CD4-positive, alpha-beta memory T cell (primary cell): Measurements from ENCODE around the gene SPTLC2. TPM values are rescaled to one million over a fixed set of nuclear protein-coding genes. Genes with fewer than 3 reads are reported as not detected.

Experiments used
- CTCF ChIA-PET: fragments of 350-600 bp; sonication (Branson Sonifier 250); formaldehyde crosslinking; loops from one replicate; lab custom pipeline; 2021; ENCODE audit warnings: inconsistent platforms; ENCODE audit not compliant: partially characterized antibody; lab: Charles Lee
- POLR2A ChIA-PET: fragments of 350-600 bp; sonication (Branson Sonifier 250); formaldehyde crosslinking; loops from one replicate; lab custom pipeline; 2021; ENCODE audit not compliant: partially characterized antibody; lab: Charles Lee
- DNase-seq, 5 donors: peaks; one replicate each; pipeline versions ENCODE4 v3.0.0 to v3.0.0-alpha.2; 2020 to 2022; ENCODE audit warnings: mixed read lengths in 1 of 5
- H3K27ac ChIP-seq: one replicate; pipeline ENCODE4 v1.7.0; 2013; ENCODE audit warnings: low read depth, low read length
- H3K27me3 ChIP-seq: 2 replicates; pipeline ENCODE4 v1.7.0; 2013; ENCODE audit warnings: mild to moderate bottlenecking, low read length, moderate library complexity; ENCODE audit not compliant: insufficient read depth
- H3K36me3 ChIP-seq: 2 replicates; pipeline ENCODE4 v1.7.0; 2013; ENCODE audit warnings: mild to moderate bottlenecking, low read length, moderate library complexity; ENCODE audit not compliant: insufficient read depth
- H3K4me1 ChIP-seq: 2 replicates; pipeline ENCODE4 v1.7.0; 2013; ENCODE audit warnings: mild to moderate bottlenecking, low read length, moderate library complexity; ENCODE audit not compliant: insufficient read depth
- H3K4me3 ChIP-seq, 2 donors: one replicate each; pipeline ENCODE4 v1.7.0; 2013; ENCODE audit warnings: low read length in 2 of 2, mild to moderate bottlenecking in 1 of 2
- H3K9me3 ChIP-seq, 2 donors: one replicate each; pipeline ENCODE4 v1.7.0; 2013; ENCODE audit warnings: low read length in 2 of 2, control low read depth in 1 of 2; ENCODE audit not compliant: control insufficient read depth in 1 of 2
- H3K27ac Mint-ChIP-seq, 7 donors: one replicate each; pipeline ENCODE4 v1.8.0; 2020 to 2021; ENCODE audit warnings: mixed read lengths in 7 of 7, mild to moderate bottlenecking in 6 of 7, inconsistent platforms in 3 of 7, moderate library complexity in 3 of 7
- H3K27me3 Mint-ChIP-seq, 2 donors: one replicate each; pipeline ENCODE4 v1.8.0; 2020 to 2021; ENCODE audit warnings: mixed read lengths in 2 of 2
- H3K36me3 Mint-ChIP-seq, 2 donors: one replicate each; pipeline ENCODE4 v1.8.0; 2020 to 2021; ENCODE audit warnings: mixed read lengths in 2 of 2, inconsistent platforms in 1 of 2, mild to moderate bottlenecking in 1 of 2
- H3K4me1 Mint-ChIP-seq, 4 donors: one replicate each; pipeline ENCODE4 v1.8.0; 2020 to 2021; ENCODE audit warnings: mixed read lengths in 4 of 4, mild to moderate bottlenecking in 1 of 4
- H3K4me3 Mint-ChIP-seq, 8 donors: one replicate each; pipeline ENCODE4 v1.8.0; 2020 to 2021; ENCODE audit warnings: mixed read lengths in 8 of 8, mild to moderate bottlenecking in 7 of 8, moderate library complexity in 6 of 8, inconsistent platforms in 3 of 8
- H3K9me3 Mint-ChIP-seq, 8 donors: one replicate each; pipeline ENCODE4 v1.8.0; 2020 to 2021; ENCODE audit warnings: mixed read lengths in 8 of 8, mild to moderate bottlenecking in 5 of 8, inconsistent platforms in 3 of 8, moderate library complexity in 1 of 8
- intact Hi-C: fragments of 100-400 bp; cut with micrococcal nuclease; formaldehyde crosslinking; loops from one replicate; pipeline ENCODE4 v1.15.1; 2023
- polyA plus RNA-seq, 2 donors: library from polyadenylated mRNA; unstranded; fragments of 300-500 nt; fragmentation: Illumina TruSeq; gene quantifications; one replicate each; pipeline ENCODE4 v1.2.3, GENCODE V29; 2021
- total RNA-seq, 2 experiments: library from RNA; stranded (reverse); gene quantifications; one replicate each; pipeline ENCODE4 v1.2.3, GENCODE V29; 2021

The SPTLC2 gene
- total and polyA plus RNA-seq, 4 experiments from 2014 or later: 11.2 to 31.3 (median 24.8) TPM

GRCh38 chr14:77489041-77489440 is 127.4 kb downstream of the SPTLC2 start:
- POLR2A ChIA-PET: interaction anchor here (1.2 kb wide), 1 partner anchor 9 kb away, joined by 3 read pairs; no protein-coding TSS in a partner anchor
- no peaks in the 10 kb centered on the region for H3K27me3 Mint-ChIP-seq
- H3K9me3 Mint-ChIP-seq: no peaks in the 10 kb centered on the region

DNA sequence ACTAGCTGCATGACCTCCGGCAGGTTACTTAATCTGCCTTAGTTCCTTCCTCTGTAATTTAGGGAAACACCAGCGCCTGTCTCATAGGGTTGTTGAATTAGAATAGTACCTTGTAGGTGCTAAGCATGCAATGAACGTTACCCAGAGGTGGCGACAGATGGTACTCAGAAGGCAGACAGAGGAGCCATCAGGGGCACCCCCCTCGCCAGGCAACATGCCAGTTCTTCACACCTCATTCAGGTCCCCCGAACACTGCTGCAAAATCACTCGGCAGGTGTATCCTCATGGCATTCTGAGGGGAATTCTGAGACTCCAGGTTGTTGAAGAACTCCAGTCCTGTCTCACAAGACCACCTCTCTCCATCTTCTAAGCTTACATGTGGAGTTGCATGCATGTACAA is 127.9 kb downstream of the SPTLC2 start:
- Mint-ChIP-seq H3K27ac (no peak overlapping the region), H3K4me1 (no peaks in the 10 kb centered on the region), H3K4me3 (no peak overlapping the region), H3K27me3 (no peaks in the 10 kb centered on the region), H3K9me3 (no peaks in the 10 kb centered on the region), H3K36me3 (no peaks in the 10 kb centered on the region)
- ChIA-PET POLR2A (no interaction called here), CTCF (no interaction called here)
- H3K27ac ChIP-seq: no peak overlapping the region
- H3K36me3 ChIP-seq: no peaks in the 10 kb centered on the region
- H3K4me3 ChIP-seq: no peak overlapping the region
- no peaks in the 10 kb centered on the region for H3K9me3 ChIP-seq
- H3K4me1 ChIP-seq: no peaks in the 10 kb centered on the region
- DNase-seq: no peak
- intact Hi-C loops: no loop called here
- H3K27me3 ChIP-seq: no peaks in the 10 kb centered on the region

More at GRCh38 chr14:77489041-77489440, 127.4 kb downstream of the SPTLC2 start:
- no peaks in the 10 kb centered on the region for H3K4me1 Mint-ChIP-seq
- Histone ChIP-seq H3K4me3 (no peak overlapping the region), H3K36me3 (no peaks in the 10 kb centered on the region), H3K27me3 (no peaks in the 10 kb centered on the region), H3K9me3 (no peaks in the 10 kb centered on the region), H3K27ac (no peak overlapping the region), H3K4me1 (no peaks in the 10 kb centered on the region)
- no peaks in the 10 kb centered on the region for H3K36me3 Mint-ChIP-seq
- CTCF ChIA-PET: no interaction called here
- H3K27ac Mint-ChIP-seq: no peak overlapping the region
- no peak for DNase-seq
- intact Hi-C loops: no loop called here
- no peak overlapping the region for H3K4me3 Mint-ChIP-seq

DNA sequence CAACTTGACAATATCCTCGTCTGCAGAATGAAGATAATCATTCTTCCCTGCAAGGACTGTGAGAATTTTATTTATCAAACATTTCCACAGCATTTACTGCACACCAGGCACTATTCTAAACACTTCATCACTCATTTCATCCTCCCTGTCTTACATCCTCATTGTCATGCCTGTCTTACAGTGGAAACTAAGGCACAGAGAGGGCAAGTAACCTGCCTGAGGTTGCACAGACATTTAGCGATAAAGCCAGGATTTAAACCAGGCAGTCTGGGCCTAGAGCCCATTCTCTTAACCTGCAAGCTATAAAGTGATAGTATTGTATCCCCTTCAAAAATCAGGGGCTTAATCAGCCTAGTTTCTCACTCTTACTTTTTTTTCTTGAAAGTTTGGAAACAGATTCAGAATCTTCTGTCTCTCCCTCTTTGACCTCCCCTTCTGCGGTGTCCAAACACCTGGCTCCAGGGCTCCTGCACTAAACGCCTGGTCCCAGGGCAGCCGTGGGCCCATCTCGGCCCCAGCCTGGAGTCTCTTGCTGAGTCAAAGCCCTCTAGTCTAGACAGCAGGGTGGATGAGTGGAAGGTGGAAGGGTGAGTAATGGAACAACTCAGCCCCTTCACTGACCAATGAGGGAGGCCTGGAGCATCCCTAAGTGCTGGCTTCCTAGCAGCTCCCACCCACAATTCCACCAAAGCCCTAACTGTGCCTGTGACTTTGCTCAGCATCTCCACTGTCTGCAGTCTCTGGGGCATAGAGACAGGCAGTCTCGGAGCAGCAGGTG is 130.3 kb downstream of the SPTLC2 start:
- no peaks in the 10 kb centered on the region for H3K4me1 Mint-ChIP-seq
- H3K9me3 Mint-ChIP-seq: no peaks in the 10 kb centered on the region
- Histone ChIP-seq H3K4me3 (no peak overlapping the region), H3K9me3 (no peaks in the 10 kb centered on the region), H3K4me1 (no peaks in the 10 kb centered on the region), H3K27ac (no peak overlapping the region), H3K27me3 (no peaks in the 10 kb centered on the region), H3K36me3 (no peaks in the 10 kb centered on the region)
- ChIA-PET POLR2A (no interaction called here), CTCF (no interaction called here)
- no peak for DNase-seq
- no peak overlapping the region for H3K27ac Mint-ChIP-seq
- H3K27me3 Mint-ChIP-seq: no peaks in the 10 kb centered on the region
- intact Hi-C loops: no loop called here
- no peak overlapping the region for H3K4me3 Mint-ChIP-seq
- no peaks in the 10 kb centered on the region for H3K36me3 Mint-ChIP-seq

DNA sequence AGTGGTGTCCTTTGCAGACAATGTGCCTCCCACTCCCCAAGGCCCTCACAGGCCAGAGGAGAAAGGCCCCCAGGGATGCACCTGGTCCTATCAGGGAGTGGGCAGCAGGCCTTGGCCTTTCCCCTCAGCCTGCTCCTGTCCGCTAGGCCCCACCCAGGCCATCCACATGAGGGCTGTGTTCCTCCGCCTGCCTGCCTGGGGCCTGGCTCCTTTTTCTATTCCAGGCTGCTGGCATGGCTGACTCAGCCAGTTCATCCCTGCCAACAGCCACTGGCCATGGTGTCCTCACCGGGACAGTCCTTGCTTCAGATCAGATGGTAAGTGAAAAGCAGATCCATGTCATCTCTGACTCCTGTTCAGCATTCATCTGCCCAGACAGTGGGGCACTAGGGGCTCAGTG is 131.2 kb downstream of the SPTLC2 start:
- H3K27me3 Mint-ChIP-seq: no peaks in the 10 kb centered on the region
- Histone ChIP-seq H3K4me3 (no peak overlapping the region), H3K36me3 (no peaks in the 10 kb centered on the region), H3K27me3 (no peaks in the 10 kb centered on the region), H3K27ac (no peak overlapping the region), H3K4me1 (no peaks in the 10 kb centered on the region), H3K9me3 (no peaks in the 10 kb centered on the region)
- no peak for DNase-seq
- H3K9me3 Mint-ChIP-seq: no peaks in the 10 kb centered on the region
- intact Hi-C loops: no loop called here
- ChIA-PET POLR2A (no interaction called here), CTCF (no interaction called here)
- no peaks in the 10 kb centered on the region for H3K4me1 Mint-ChIP-seq
- H3K27ac Mint-ChIP-seq: no peak overlapping the region
- no peak overlapping the region for H3K4me3 Mint-ChIP-seq
- H3K36me3 Mint-ChIP-seq: no peaks in the 10 kb centered on the region

- Mint-ChIP-seq H3K27me3 (no peaks in the 10 kb centered on the region), H3K9me3 (no peaks in the 10 kb centered on the region), H3K4me3 (no peak overlapping the region), H3K27ac (no peak overlapping the region), H3K36me3 (no peaks in the 10 kb centered on the region), H3K4me1 (no peaks in the 10 kb centered on the region)
- no peaks in the 10 kb centered on the region for H3K27me3 ChIP-seq
- intact Hi-C loops: no loop called here
- ChIA-PET POLR2A (no interaction called here), CTCF (interaction anchor here (1.2 kb wide), 1 partner anchor 36 kb away, joined by 3 read pairs; no protein-coding TSS in a partner anchor)
- no peak overlapping the region for H3K27ac ChIP-seq
- DNase-seq: no peak
- no peaks in the 10 kb centered on the region for H3K36me3 ChIP-seq
- no peak overlapping the region for H3K4me3 ChIP-seq
- H3K4me1 ChIP-seq: no peaks in the 10 kb centered on the region
- H3K9me3 ChIP-seq: no peaks in the 10 kb centered on the region
Measured at GRCh38 chr14:77482422-77482821, 134.0 kb downstream of the SPTLC2 start.

DNA sequence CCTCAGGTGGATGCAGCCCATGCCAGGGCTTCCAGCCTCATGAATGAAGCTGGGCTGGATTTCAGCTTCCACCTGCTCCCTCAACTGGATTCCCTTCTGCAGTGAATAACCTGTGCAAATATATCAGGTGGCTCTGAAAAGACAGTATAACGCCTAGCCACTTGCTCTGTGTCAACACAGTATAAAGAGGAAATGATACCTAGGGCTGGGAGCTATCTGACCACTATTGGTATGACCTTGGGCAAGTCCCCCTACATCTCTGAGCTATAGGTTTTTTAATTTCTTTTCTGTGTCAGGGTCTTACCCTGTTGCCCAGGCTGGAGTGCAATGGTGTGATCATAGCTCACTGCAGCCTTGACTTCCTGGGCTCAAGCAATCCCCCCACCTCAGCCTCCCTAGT is 137.6 kb downstream of the SPTLC2 start:
- Mint-ChIP-seq H3K4me1 (no peaks in the 10 kb centered on the region), H3K9me3 (no peaks in the 10 kb centered on the region), H3K27me3 (no peaks in the 10 kb centered on the region), H3K27ac (no peak overlapping the region), H3K36me3 (no peaks in the 10 kb centered on the region), H3K4me3 (no peak overlapping the region)
- no peaks in the 10 kb centered on the region for H3K27me3 ChIP-seq
- H3K36me3 ChIP-seq: no peaks in the 10 kb centered on the region
- H3K4me1 ChIP-seq: no peaks in the 10 kb centered on the region
- CTCF ChIA-PET: no interaction called here
- POLR2A ChIA-PET: no interaction called here
- H3K4me3 ChIP-seq: no peak overlapping the region
- no peaks in the 10 kb centered on the region for H3K9me3 ChIP-seq
- DNase-seq: no peak
- intact Hi-C loops: no loop called here
- H3K27ac ChIP-seq: no peak overlapping the region

DNA sequence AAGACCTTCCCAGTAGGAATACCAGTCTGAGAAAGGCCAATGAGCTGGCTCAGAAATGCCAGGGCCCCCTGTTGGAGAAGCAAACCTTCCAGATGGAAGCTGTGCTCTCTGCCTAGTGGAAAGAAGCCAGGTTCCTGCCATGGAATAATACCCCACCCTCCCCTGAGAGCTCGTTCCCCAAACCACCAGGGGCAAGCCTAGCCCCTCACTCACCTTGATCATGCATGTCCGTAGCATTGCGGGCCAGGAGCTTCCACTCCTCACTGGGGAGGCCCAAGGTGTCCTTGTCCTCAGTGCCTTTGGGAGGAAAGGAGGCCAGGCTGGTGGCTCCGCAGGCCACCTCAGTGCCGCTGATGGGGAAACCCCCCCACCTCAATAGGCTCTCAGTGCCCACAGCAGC is 138.4 kb downstream of the SPTLC2 start:
- H3K36me3 ChIP-seq: no peaks in the 10 kb centered on the region
- H3K4me3 ChIP-seq: no peak overlapping the region
- Mint-ChIP-seq H3K36me3 (no peaks in the 10 kb centered on the region), H3K27ac (no peak overlapping the region), H3K9me3 (no peaks in the 10 kb centered on the region), H3K4me1 (no peaks in the 10 kb centered on the region), H3K27me3 (no peaks in the 10 kb centered on the region), H3K4me3 (no peak overlapping the region)
- H3K27ac ChIP-seq: no peak overlapping the region
- H3K4me1 ChIP-seq: no peaks in the 10 kb centered on the region
- intact Hi-C loops: no loop called here
- ChIA-PET CTCF (no interaction called here), POLR2A (no interaction called here)
- no peak for DNase-seq
- H3K27me3 ChIP-seq: no peaks in the 10 kb centered on the region
- H3K9me3 ChIP-seq: no peaks in the 10 kb centered on the region
